Measurements from ENCODE around the gene ADIRF. TPM values are rescaled to one million over a fixed set of nuclear protein-coding genes. Genes with fewer than 3 reads are reported as not detected.
"Not testable (repeated sequence)": the region's sequence is repeated elsewhere in the genome, so short reads cannot be mapped to it uniquely, and the experiment has no call there.

ADIRF gene
- total RNA-seq, 2 donors from 2014 or later: 0.53 TPM; not detected in 1

- Mint-ChIP-seq H3K36me3 (ENCODE audit: low read depth) (peaks cover 39% of the 10 kb centered on the region), H3K4me3 (no peak overlapping the region)
- no peak overlapping the region for H3K27ac ChIP-seq (ENCODE audit: low read depth, low read length)
Observed at GRCh38 chr10:86931872-86932271, 36.4 kb upstream of the ADIRF start.

DNA sequence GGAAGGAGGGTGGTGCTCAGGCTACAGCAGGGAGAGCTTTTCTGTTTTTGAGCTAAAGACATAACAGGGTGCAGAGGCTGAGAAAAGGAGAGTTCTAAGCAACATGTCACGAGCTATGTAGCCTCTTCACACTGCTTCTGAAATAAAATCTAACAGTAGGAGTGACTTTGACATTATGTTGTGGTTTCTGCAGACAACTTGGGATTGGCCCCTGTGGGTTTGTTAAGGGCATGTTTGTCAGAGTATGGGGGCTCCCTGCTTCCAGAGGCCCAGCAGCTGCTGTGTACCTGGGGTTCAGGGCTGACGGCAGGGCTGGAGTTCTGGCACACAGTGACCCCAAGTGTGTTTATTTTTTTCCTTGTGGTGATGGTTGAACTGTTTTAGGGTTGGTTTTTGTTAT is 35.6 kb upstream of the ADIRF start:
- no peak overlapping the region for H3K4me3 Mint-ChIP-seq
- H3K27me3 Mint-ChIP-seq (ENCODE audit: insufficient read depth): no peaks in the 10 kb centered on the region
- no peaks in the 10 kb centered on the region for H3K4me1 ChIP-seq (ENCODE audit: control insufficient read depth, insufficient read depth, low read length)
- no peaks in the 10 kb centered on the region for H3K9me3 Mint-ChIP-seq
- no peak overlapping the region for H3K9ac ChIP-seq (ENCODE audit: extremely low read depth, low read length, poor library complexity, severe bottlenecking)
- no peaks in the 10 kb centered on the region for H3K9me3 ChIP-seq (ENCODE audit: control insufficient read depth, low read length)
- peak overlapping the region; percentile 17 for H3K27ac Mint-ChIP-seq
- no peak overlapping the region for H3K4me3 ChIP-seq (ENCODE audit: low read length)
- no peak for DNase-seq
- H3K27ac ChIP-seq (ENCODE audit: low read depth, low read length): no peak overlapping the region
- H3K36me3 ChIP-seq (ENCODE audit: control insufficient read depth, insufficient read depth, low read length): peaks cover 28% of the 10 kb centered on the region
- H3K27me3 ChIP-seq (ENCODE audit: control insufficient read depth, insufficient read depth, low read length, poor library complexity, severe bottlenecking): no peaks in the 10 kb centered on the region
- WGBS, 2 experiments (ENCODE audit: insufficient coverage in 1 of 2, insufficient read length in 1 of 2): 92% methylated on average over 2 of the region's 2 CpGs; no CpG with 5 or more reads in 1 of the 2 experiments
- TF ChIP-seq, protein P1, sequence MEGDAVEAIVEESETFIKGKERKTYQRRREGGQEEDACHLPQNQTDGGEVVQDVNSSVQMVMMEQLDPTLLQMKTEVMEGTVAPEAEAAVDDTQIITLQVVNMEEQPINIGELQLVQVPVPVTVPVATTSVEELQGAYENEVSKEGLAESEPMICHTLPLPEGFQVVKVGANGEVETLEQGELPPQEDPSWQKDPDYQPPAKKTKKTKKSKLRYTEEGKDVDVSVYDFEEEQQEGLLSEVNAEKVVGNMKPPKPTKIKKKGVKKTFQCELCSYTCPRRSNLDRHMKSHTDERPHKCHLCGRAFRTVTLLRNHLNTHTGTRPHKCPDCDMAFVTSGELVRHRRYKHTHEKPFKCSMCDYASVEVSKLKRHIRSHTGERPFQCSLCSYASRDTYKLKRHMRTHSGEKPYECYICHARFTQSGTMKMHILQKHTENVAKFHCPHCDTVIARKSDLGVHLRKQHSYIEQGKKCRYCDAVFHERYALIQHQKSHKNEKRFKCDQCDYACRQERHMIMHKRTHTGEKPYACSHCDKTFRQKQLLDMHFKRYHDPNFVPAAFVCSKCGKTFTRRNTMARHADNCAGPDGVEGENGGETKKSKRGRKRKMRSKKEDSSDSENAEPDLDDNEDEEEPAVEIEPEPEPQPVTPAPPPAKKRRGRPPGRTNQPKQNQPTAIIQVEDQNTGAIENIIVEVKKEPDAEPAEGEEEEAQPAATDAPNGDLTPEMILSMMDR (conservative IDR thresholded peaks at IDR 0.05): no peak
- H3K4me1 Mint-ChIP-seq: no peaks in the 10 kb centered on the region
- H3K36me3 Mint-ChIP-seq (ENCODE audit: low read depth): peaks cover 37% of the 10 kb centered on the region

More at GRCh38 chr10:86931872-86932271, 36.4 kb upstream of the ADIRF start:
- Mint-ChIP-seq H3K27me3 (ENCODE audit: insufficient read depth) (no peaks in the 10 kb centered on the region), H3K4me1 (no peaks in the 10 kb centered on the region), H3K9me3 (no peaks in the 10 kb centered on the region), H3K27ac (no peak overlapping the region)
- Histone ChIP-seq H3K36me3 (ENCODE audit: control insufficient read depth, insufficient read depth, low read length) (peaks cover 36% of the 10 kb centered on the region), H3K4me3 (ENCODE audit: low read length) (no peak overlapping the region), H3K4me1 (ENCODE audit: control insufficient read depth, insufficient read depth, low read length) (no peaks in the 10 kb centered on the region), H3K9ac (ENCODE audit: extremely low read depth, low read length, poor library complexity, severe bottlenecking) (no peak overlapping the region), H3K9me3 (ENCODE audit: control insufficient read depth, low read length) (no peaks in the 10 kb centered on the region), H3K27me3 (ENCODE audit: control insufficient read depth, insufficient read depth, low read length, poor library complexity, severe bottlenecking) (no peaks in the 10 kb centered on the region)
- WGBS, 2 experiments (ENCODE audit: insufficient coverage in 1 of 2, insufficient read length in 1 of 2): 100% methylated on average over 1 of the region's 1 CpG
- no peak for DNase-seq
- TF ChIP-seq, protein P1 (conservative IDR thresholded peaks at IDR 0.05): no peak

DNA sequence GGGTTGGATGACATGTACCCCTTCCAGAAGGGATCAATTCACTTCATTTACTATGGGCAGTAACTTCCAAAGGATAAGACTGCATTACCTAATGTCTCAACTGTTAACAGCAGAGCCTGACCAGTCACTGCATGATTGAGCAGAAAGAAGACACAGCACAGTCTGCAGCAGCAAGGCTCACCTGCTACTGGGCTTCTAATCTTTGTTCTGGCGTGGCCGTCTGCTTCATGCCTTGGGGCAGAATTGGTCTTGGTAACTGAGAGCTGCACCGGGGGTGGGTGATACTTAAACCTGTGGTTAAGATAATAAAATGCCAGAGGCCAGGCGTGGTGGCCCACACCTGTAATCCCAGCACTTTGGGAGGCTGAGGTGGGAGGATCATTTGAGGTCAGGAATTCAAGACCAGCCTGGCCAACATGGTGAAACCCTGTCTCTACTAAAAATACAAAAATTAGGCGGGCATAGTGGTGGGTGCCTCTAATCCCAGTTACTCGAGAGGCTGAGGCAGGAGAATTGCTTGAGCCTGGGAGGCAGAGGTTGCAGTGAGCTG is 34.0 kb upstream of the ADIRF start:
- not testable (repeated sequence) for H3K27me3 Mint-ChIP-seq (ENCODE audit: insufficient read depth); H3K4me1 ChIP-seq (ENCODE audit: control insufficient read depth, insufficient read depth, low read length); H3K9ac ChIP-seq (ENCODE audit: extremely low read depth, low read length, poor library complexity, severe bottlenecking); H3K27ac Mint-ChIP-seq; H3K9me3 Mint-ChIP-seq; H3K4me3 Mint-ChIP-seq; H3K27me3 ChIP-seq (ENCODE audit: control insufficient read depth, insufficient read depth, low read length, poor library complexity, severe bottlenecking); H3K27ac ChIP-seq (ENCODE audit: low read depth, low read length); H3K9me3 ChIP-seq (ENCODE audit: control insufficient read depth, low read length); H3K4me1 Mint-ChIP-seq; H3K4me3 ChIP-seq (ENCODE audit: low read length)
- peak; percentile 49 for DNase-seq
- WGBS, 2 experiments (ENCODE audit: insufficient coverage in 1 of 2, insufficient read length in 1 of 2): 91 to 95% methylated on average over 6 of the region's 6 CpGs
- peaks cover 26% of the 10 kb centered on the region for H3K36me3 Mint-ChIP-seq (ENCODE audit: low read depth)
- peaks cover 23% of the 10 kb centered on the region for H3K36me3 ChIP-seq (ENCODE audit: control insufficient read depth, insufficient read depth, low read length)
